Measurements from ENCODE around the gene TIPARP.

TIPARP gene

DNA sequence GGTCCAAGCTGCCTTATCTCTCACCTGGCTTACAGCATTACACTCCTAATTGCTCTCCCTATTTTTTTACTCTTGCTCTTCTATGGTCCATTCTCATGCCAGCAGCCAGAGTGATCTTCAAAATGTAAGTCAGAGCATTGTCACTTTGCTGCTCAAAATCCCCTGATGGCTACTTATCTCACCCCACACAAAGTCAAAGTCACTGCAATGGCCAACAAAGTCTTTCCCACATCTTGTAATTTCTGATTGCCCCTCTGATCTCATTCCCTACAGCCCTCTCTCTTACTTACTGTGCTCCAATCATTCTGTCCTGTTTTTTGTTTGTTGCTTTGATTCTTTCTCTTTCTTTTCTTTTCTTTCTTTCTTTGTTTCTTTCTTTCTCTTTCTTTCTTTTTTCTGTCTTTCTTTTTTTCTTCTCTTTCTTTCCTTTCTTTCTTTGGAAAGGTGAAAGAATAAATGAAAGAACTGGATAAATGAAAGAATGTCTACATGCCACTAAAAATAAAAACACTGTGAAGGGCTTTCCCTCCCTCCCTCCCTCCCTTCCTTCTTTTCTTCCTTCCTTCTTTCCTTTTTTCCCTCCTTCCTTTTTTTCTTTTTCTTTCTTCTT, 34.9 kb upstream of the TIPARP start:
- H3K4me3 ChIP-seq (ENCODE audit: low read depth, low read length): no peak overlapping the region
- TF ChIP-seq, protein P1, sequence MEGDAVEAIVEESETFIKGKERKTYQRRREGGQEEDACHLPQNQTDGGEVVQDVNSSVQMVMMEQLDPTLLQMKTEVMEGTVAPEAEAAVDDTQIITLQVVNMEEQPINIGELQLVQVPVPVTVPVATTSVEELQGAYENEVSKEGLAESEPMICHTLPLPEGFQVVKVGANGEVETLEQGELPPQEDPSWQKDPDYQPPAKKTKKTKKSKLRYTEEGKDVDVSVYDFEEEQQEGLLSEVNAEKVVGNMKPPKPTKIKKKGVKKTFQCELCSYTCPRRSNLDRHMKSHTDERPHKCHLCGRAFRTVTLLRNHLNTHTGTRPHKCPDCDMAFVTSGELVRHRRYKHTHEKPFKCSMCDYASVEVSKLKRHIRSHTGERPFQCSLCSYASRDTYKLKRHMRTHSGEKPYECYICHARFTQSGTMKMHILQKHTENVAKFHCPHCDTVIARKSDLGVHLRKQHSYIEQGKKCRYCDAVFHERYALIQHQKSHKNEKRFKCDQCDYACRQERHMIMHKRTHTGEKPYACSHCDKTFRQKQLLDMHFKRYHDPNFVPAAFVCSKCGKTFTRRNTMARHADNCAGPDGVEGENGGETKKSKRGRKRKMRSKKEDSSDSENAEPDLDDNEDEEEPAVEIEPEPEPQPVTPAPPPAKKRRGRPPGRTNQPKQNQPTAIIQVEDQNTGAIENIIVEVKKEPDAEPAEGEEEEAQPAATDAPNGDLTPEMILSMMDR (IDR thresholded peaks at IDR 0.05; ENCODE audit: low read depth, low read length): no peak

DNA sequence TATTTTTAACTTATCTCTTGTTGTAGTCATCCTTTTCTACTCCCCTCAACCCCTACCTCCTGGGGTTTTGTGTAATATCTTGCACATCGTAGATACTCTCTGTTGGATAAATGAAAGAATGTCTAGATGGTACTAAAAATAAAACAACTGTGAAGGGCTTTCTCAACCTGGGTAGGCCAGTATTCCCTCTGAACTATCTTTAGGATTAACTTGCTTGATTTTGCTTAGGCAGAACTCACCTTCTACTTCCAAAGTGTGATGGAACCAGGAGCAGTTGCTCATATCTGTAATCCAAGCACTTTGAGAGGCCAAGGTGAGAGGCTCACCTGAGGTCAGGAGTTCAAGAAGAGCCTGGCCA, 32.8 kb upstream of the TIPARP start:
- no peak overlapping the region for H3K4me3 ChIP-seq (ENCODE audit: low read depth, low read length)
- TF ChIP-seq, protein P1 (IDR thresholded peaks at IDR 0.05; ENCODE audit: low read depth, low read length): no peak

DNA sequence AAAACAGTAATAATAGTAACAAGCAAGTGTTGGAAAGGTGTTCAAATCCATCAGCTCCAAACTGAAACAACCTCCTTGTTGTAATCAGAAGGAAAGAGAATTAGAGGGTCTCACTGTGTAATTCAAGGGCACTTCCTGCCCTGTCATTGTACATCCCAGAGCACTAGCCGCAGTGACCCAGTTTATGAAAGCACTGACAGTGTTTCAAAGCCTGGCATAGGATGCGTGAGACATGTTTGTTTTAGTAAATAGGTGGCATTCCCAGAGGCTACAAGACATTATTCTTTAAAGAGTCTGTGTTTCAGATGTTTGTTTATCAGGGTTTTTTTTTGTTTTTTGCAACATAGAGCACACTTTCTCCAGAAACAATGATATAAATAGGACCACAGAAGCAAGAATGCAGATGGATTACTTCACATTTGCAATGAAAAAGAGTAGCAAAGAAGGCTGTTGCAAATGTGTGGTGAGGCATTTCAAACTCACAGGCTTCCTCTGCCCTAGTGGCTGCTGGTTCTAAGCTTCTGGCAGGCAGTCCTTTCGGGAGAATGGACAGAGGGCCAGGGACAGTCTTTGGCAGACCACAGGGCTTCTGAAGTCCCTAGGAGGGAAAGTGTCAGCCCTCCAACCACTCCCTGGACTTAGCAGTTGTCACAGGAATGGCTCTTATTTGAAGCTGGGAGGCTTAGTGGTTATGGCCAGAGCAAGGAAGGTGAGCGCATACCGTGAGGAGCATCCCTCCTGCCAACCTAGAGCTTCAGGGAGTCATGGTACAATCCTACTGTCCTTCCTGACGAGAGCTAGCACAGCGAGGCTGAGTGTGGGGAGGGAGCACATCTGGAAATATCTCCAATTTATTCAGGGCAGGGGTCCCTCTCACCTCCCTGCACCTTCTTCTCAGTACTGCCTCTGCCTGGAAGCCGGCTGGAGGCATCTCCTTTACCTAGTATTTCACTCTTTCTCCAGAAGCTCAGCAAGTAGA, 31.4 kb upstream of the TIPARP start:
- TF ChIP-seq, protein P1 (IDR thresholded peaks at IDR 0.05; ENCODE audit: low read depth, low read length): no peak
- H3K4me3 ChIP-seq (ENCODE audit: low read depth, low read length): peak overlapping the region; percentile 21

DNA sequence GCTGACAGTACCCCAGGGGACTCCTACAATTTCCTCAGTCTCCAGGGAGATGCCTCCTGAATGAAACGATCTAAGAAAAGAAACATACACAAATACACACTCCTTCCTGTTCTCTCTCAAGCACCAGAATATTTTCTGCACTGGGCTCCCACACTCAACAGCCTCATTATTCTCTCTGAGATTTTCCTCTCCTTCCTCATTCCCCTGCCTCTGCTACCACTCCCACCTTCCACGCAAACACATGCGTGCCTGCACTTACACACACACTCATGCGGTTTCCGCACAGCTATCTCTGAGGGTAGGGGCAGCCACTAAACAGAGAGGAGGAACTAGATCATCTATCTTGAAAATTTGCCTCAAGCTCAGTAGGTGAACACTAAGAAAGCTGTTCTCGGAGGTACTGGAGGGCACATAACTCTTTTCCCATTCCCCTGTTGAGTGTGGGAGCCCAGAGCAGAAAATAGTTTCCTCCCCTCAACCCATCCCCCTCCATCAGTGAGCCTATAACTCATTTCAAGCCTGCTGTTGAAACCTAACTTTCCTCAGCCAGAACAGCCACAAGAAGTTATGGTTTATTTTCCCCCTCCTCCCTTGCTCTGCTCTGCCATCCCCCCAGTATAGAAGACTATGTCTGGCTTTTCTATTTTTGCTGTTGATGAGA, 30.5 kb upstream of the TIPARP start:
- H3K4me3 ChIP-seq (ENCODE audit: low read depth, low read length): peak overlapping the region; percentile 21
- TF ChIP-seq, protein P1 (IDR thresholded peaks at IDR 0.05; ENCODE audit: low read depth, low read length): no peak

DNA sequence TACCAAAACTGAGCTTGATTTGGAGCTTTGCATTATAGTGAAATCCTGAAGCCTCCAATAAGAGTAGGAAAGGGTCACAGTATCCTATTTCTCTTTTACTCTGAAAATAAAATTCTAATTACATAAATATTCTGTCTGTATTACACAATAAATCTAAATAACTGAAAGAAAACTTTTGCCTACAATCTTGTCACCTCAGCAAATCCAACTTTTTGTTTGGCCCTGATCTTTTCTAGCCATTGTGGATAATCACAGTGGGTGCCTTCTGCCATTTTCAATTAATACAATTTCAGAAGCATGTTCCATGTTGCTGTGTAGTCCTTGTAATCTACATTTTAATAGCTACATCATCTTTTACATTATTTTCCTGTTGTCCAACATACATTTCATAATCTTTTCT, 29.4 kb upstream of the TIPARP start:
- TF ChIP-seq, protein P1 (IDR thresholded peaks at IDR 0.05; ENCODE audit: low read depth, low read length): no peak
- H3K4me3 ChIP-seq (ENCODE audit: low read depth, low read length): no peak overlapping the region

DNA sequence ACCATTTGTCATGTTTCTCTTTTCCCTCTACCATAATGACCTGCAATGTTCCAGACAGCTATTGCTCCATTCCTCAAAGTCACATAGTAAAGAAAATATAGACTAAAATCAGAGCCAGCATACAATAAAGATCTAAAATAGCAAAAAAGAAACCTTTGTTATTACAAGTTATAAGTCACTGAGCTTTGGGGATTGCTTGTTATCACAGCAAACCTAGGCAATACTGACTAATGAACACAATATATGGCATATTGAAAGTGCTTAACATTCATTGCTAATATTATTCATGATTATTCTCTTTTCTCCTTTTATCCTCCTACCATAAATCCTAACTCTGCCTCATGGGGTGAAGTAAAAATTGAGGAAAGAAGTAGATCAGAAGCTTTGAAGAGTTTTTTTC, 27.4 kb upstream of the TIPARP start:
- TF ChIP-seq, protein P1 (IDR thresholded peaks at IDR 0.05; ENCODE audit: low read depth, low read length): no peak
- H3K4me3 ChIP-seq (ENCODE audit: low read depth, low read length): no peak overlapping the region

Data from WI38 (cell line).